RCC 7860 (cell line): Measurements from ENCODE around the gene PRR5.

Source experiments
- DNase-seq: peaks from one replicate; pipeline ENCODE4 v3.0.0-alpha.2; 2015; ENCODE audit warnings: low spot score
- FAIRE-seq: peaks from 2 replicates; lab custom pipeline; 2012; peaks lifted over from hg19 to GRCh38; lab: Jason Lieb, UNC

Gene PRR5

DNA sequence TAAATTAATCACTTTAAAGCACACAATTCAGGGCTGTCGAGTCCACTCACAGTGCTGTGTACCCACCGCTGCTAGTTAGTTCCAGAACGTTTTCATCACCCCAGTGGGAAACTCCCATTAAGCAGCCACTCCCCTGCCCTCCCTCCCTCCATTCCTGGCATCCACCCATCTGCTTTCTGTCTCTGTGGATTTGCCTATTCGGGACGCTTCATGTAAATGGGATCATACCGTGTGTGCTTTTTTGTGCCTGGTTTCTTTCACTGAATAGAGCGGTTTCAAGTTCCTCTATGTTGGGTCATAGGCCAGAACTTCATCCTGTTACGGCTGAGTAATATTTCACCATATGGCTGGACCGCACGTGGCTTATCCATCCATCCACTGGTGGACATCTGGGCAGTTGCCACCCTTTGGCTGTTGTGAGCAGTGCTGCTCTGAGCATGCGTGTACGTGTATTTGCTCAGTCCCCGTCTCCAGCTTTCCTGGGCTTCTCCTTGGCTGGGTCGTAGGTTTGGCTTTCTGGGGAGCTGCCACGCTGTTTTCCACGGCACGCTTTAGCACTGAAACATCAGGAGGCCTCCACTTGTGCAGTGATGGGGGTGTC is 80.5 kb downstream of the PRR5 start:
- no peak for FAIRE-seq
- no peak for DNase-seq

DNA sequence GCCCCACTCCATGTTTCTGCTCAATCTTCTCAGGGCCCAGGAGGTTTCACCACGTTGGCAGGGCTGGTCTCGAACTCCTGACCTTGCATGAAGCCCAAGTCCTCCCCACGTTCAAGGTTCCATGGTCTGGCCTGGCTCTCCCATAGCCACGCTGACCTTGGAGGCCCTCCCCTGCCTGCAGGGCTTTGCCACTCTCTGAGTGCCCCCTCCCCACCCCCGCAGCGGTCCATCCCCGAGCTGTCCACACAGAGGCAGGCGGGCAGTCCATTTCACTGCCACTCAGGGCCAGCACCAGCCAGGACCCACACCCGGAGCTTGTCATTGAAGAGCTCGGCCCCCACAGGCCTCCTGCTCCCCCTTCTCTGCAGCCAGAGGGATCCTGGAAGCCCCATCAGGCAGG is 81.1 kb downstream of the PRR5 start:
- FAIRE-seq (no peak), DNase-seq (no peak)

DNA sequence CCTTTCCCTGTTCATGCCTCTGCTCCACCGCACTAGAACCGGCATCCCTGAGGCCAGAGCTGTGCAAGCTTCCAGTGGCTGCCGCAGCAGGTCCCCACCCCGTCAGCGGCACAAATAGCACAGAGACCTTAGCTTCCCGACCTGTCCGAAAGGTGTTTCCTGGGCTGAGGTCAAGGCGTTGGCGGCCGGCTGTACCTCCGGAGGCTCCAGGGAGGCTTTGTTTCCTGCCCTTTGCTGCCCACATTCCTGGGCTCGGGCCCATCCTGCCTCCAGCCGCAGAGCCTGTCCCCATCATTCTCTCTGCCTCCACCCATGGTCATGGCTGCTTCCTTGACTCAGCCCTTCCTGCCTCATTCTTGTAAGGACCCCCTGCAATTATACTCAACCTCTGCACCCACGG is 81.6 kb downstream of the PRR5 start:
- FAIRE-seq = no peak
- no peak for DNase-seq

DNA sequence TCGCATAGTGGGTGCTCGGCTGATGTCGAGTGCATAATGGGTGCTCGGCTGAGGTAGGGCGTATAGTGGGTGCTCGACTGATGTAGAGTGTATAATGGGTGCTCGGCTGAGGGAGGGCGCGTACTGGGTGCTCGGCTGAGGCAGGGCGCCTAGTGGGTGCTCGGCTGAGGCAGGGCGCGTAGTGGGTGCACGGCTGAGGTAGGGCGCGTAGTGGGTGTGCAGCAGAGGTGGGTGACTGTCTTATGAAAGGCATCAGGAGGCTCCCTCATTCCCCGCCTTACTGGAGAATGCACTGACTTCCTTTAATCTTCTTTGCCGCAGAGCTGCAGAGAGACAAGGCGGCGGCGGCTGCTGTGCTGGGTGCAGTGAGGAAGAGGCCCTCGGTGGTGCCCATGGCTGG is 84.1 kb downstream of the PRR5 start:
- DNase-seq (no peak), FAIRE-seq (no peak)

DNA sequence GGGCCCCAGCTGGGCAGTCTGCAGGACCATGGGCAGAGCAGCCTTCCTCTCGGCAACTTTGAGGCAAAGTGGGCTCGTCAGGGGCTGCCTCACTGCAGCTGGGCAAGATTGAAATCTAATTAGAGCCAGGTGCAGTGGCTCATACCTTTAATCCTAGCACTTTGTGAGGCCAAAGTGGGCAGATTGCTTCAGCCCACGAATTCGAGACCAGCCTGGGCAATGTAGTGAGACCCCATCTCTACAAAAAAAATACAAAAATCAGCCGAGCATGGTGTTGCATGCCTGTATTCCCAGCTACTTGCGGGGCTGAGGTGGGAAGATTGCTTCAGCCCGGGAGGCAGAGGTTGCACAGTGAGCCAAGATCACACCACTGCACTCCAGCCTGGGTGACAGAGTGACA is 84.6 kb downstream of the PRR5 start:
- no peak for DNase-seq
- FAIRE-seq = no peak
